GM23248 (cell line): Measurements from ENCODE around the gene RAB36.

ENCODE experiments used
- EZH2 ChIP-seq: fragments of 200-600 bp; sonication (generic); IDR thresholded peaks from 2 replicates; pipeline ENCODE4 v1.6.1; 2018; ENCODE audit warnings: antibody characterized with exemption, mild to moderate bottlenecking; ENCODE audit not compliant: insufficient read depth, poor library complexity, severe bottlenecking
- EZH2phosphoT487 ChIP-seq: fragments of 200-600 bp; sonication (generic); IDR thresholded peaks from 2 replicates; pipeline ENCODE4 v1.6.1; 2018; ENCODE audit warnings: antibody characterized with exemption, moderate library complexity, mild to moderate bottlenecking, low read depth; ENCODE audit not compliant: insufficient read depth

DNA sequence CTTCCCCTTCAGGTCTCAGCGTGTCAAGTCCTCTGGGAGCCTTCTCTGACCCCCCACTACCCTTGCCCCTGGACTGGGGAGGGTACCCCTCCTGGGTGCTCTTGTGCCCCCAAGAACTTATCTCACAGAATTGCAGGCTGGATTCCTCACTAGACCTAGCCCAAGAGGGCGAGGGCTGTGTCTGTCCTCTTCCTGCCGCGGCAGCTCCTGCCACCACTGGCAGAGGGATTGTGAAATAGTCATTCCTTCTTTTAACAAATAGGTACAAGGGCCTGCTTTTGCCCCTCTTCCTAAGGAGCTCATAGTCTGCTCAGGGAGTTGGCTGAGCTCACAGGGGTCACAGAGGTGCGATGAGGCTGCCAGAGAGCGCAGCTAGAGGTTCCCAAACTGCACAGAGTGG is 5.5 kb downstream of the RAB36 start:
- TF ChIP-seq EZH2phosphoT487 (no peak), EZH2 (no peak)
